Upper lobe of left lung (tissue), 6 donors: ENCODE data around the gene MRPS15. TPM values are rescaled to one million over a fixed set of nuclear protein-coding genes. Genes with fewer than 3 reads are reported as not detected.
A peak's percentile ranks its signal among the peaks of the same experiment; 100 is the strongest.

ENCODE experiments used
- ATAC-seq, 2 donors: fragments of 200-7000 bp; cut with Tn5 transposase; one replicate each; pipeline ENCODE4 v1.9.1; 2022; ENCODE audit warnings: mild to moderate bottlenecking in 2 of 2, moderate library complexity in 2 of 2; ENCODE audit not compliant: low FRiP score in 2 of 2
- DNase-seq, 2 donors: peaks; one replicate each; pipeline ENCODE4 v3.0.0-alpha.2; 2019 to 2020
- H3K27ac ChIP-seq, 4 donors: fragments of 200-600 bp; sonication (generic); one replicate each; pipeline ENCODE4 v1.5.1; 2016 to 2019
- H3K27me3 ChIP-seq, 4 donors: fragments of 200-600 bp; sonication (generic); one replicate each; pipeline ENCODE4 v1.5.1; 2017 to 2019
- H3K36me3 ChIP-seq, 4 donors: fragments of 200-600 bp; sonication (generic); one replicate each; pipeline ENCODE4 v1.5.1; 2016 to 2019
- H3K4me1 ChIP-seq, 4 donors: fragments of 200-600 bp; sonication (generic); one replicate each; pipeline ENCODE4 v1.5.1; 2018 to 2019
- H3K4me3 ChIP-seq, 4 donors: fragments of 200-600 bp; sonication (generic); one replicate each; pipeline ENCODE4 v1.5.1; 2017 to 2019; ENCODE audit warnings: mild to moderate bottlenecking in 2 of 4, moderate library complexity in 1 of 4
- H3K9me3 ChIP-seq, 4 donors: fragments of 200-600 bp; sonication (generic); one replicate each; pipeline ENCODE4 v1.5.1; 2018 to 2019
- EP300 ChIP-seq, 4 donors: sonication (generic); formaldehyde crosslinking; IDR thresholded peaks; one replicate each; pipeline ENCODE4 v1.5.1; 2017; ENCODE audit warnings: antibody characterized with exemption in 4 of 4, control low read depth in 2 of 4
- POLR2A ChIP-seq, 4 donors: fragments of 450-650 bp; IDR thresholded peaks; one replicate each; pipeline ENCODE4 v1.5.1; 2016 to 2017; ENCODE audit warnings: antibody characterized with exemption in 4 of 4, mild to moderate bottlenecking in 2 of 4
- POLR2AphosphoS5 ChIP-seq, 2 donors: sonication (generic); formaldehyde crosslinking; IDR thresholded peaks; one replicate each; pipeline ENCODE4 v1.5.1; 2017; ENCODE audit warnings: antibody characterized with exemption in 2 of 2
- WGBS, 2 donors: methylation state at CpG; one replicate each; pipeline ENCODE4 v1.1.5; 2017 to 2018; 5-methylcytosine and 5-hydroxymethylcytosine counted together
- total RNA-seq, 6 donors: library from RNA; depleted of rRNA in 4 of 6; stranded (reverse); fragments of >200 nt in 4 of 6; gene quantifications; one replicate each; pipeline versions ENCODE4 v1.1.0 to v1.2.1, GENCODE V29; 2016 to 2021
- TF ChIP-seq, protein P1 (sequence below), 6 experiments: fragments of 450-650 bp in 4 of 6; fragments of 200-600 bp in 2 of 6; sonication (generic) in 2 of 6; IDR thresholded peaks; one replicate each; pipeline ENCODE4 v1.5.1; 2016 to 2019; ENCODE audit warnings: antibody characterized with exemption in 6 of 6
- donor health status: DM: no; HTN: no; CAD: no; lungs with moderate emphysema.
- donor health status: DM: no; HTN: yes; CAD: no; lungs with severe emphysema.

The MRPS15 gene
- total RNA-seq, 6 donors from 2014 or later = 43.0 to 83.6 (median 66.1) TPM

DNA sequence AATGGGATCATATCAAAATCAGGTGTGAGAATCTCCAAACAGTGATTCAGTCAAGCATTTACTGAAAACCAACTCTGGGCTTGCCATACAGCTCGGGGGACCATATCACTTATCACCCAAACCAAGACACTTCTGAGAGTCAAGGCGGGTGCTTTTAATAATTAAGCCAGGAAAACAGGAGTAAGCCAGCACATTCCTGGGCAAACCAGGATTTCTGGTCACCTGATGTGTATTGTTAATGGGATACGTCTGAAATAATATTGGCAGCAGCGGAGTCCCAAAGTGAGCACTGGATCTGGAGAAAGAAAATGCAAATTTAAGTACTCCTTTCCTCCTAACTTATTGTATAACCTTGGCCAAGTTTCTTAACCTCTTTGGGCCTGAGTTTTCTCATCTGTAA, 31.6 kb downstream of the MRPS15 start:
- no peak for DNase-seq
- H3K4me3 ChIP-seq = no peak overlapping the region
- ATAC-seq = no peak
- H3K36me3 ChIP-seq = peaks cover 0 to 16% (median 11%) of the 10 kb centered on the region in 4 donors
- H3K27me3 ChIP-seq = no peaks in the 10 kb centered on the region
- H3K4me1 ChIP-seq = peaks cover 0 to 10% (median 0%) of the 10 kb centered on the region in 4 donors
- no peak for TF ChIP-seq POLR2A (IDR thresholded peaks at IDR 0.05)
- TF ChIP-seq, protein P1, sequence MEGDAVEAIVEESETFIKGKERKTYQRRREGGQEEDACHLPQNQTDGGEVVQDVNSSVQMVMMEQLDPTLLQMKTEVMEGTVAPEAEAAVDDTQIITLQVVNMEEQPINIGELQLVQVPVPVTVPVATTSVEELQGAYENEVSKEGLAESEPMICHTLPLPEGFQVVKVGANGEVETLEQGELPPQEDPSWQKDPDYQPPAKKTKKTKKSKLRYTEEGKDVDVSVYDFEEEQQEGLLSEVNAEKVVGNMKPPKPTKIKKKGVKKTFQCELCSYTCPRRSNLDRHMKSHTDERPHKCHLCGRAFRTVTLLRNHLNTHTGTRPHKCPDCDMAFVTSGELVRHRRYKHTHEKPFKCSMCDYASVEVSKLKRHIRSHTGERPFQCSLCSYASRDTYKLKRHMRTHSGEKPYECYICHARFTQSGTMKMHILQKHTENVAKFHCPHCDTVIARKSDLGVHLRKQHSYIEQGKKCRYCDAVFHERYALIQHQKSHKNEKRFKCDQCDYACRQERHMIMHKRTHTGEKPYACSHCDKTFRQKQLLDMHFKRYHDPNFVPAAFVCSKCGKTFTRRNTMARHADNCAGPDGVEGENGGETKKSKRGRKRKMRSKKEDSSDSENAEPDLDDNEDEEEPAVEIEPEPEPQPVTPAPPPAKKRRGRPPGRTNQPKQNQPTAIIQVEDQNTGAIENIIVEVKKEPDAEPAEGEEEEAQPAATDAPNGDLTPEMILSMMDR (IDR thresholded peaks at IDR 0.05) = no peak
- no peak for TF ChIP-seq EP300 (IDR thresholded peaks at IDR 0.05)
- no peak for TF ChIP-seq POLR2AphosphoS5 (IDR thresholded peaks at IDR 0.05)
- peak overlapping the region in 1 of 4 donors; percentile 35 for H3K27ac ChIP-seq
- WGBS, 2 donors = 52% methylated on average over 3 to 4 of the region's 4 CpGs
- no peaks in the 10 kb centered on the region for H3K9me3 ChIP-seq

DNA sequence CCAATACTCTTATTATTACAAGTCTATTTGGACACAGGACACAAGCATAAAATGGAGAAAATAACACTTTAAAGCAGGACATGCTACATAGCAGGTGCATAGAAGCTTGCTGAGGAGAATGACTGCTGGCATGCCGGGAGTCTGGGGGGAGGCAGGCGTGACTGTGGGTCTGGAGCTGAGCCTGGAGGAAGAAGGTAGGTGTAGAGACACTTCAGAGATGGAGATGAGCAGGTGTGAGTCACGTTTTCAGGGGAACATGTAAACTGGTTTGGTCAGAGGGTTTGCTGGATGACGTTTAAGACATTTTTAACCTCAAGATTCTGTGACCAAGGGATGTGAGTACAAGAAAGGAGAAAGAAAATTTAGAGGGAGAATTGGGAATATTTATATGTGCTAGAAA, 38.4 kb downstream of the MRPS15 start:
- H3K9me3 ChIP-seq = no peaks in the 10 kb centered on the region
- no peak overlapping the region for H3K4me3 ChIP-seq
- peaks cover 2 to 26% (median 13%) of the 10 kb centered on the region in 4 donors for H3K36me3 ChIP-seq
- H3K27ac ChIP-seq = no peak overlapping the region
- DNase-seq (no peak), ATAC-seq (no peak)
- peaks cover 0 to 3% (median 0%) of the 10 kb centered on the region in 4 donors for H3K4me1 ChIP-seq
- no peak for TF ChIP-seq EP300 (IDR thresholded peaks at IDR 0.05)
- no peak for TF ChIP-seq POLR2A (IDR thresholded peaks at IDR 0.05)
- TF ChIP-seq, protein P1 (IDR thresholded peaks at IDR 0.05) = no peak
- TF ChIP-seq POLR2AphosphoS5 (IDR thresholded peaks at IDR 0.05) = no peak
- no peaks in the 10 kb centered on the region for H3K27me3 ChIP-seq
- 75% methylated on average over 4 of the region's 4 CpGs for WGBS, 2 donors

DNA sequence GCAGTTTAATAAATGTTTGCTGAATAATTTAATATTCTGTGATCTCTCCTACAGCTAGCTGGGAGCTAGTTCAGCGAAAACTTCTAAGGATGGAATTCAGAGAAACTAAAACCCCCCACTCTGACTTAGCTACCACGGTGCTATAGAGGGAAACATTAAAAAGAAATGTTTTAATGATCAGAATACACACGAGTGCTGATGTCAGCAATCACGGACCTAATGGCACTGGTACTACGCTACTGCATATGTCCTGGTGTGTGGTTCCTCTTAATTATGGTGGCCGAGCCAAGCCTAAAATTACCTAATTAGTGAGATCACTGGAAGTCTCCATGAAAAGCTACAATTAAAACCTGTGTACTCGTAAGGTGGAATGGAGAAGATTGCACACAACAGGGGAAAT, 42.5 kb downstream of the MRPS15 start:
- WGBS, 2 donors = 88 to 97% methylated on average over 7 of the region's 7 CpGs

GRCh38 chr1:36420836-36421317, 43.3 kb downstream of the MRPS15 start:
- no peaks in the 10 kb centered on the region for H3K9me3 ChIP-seq
- 16% methylated on average over 13 of the region's 13 CpGs for WGBS, 2 donors
- peak overlapping the region in 3 of 4 donors; percentile 8 to 56 (median 35) for H3K27ac ChIP-seq
- DNase-seq = peak; percentile 88 to 95
- peaks cover 0 to 27% (median 13%) of the 10 kb centered on the region in 4 donors for H3K36me3 ChIP-seq
- peaks cover 4 to 11% (median 6%) of the 10 kb centered on the region in 4 donors for H3K4me1 ChIP-seq
- H3K4me3 ChIP-seq = no peak overlapping the region
- no peak for TF ChIP-seq POLR2A (IDR thresholded peaks at IDR 0.05)
- TF ChIP-seq, protein P1 (IDR thresholded peaks at IDR 0.05) = peak; percentile 90 to 95 (median 92)
- ATAC-seq = peak; percentile 95 to 97
- H3K27me3 ChIP-seq = no peaks in the 10 kb centered on the region

More for the DNA sequence above, 42.5 kb downstream of the MRPS15 start:
- H3K27ac ChIP-seq = peak overlapping the region in 2 of 4 donors; percentile 8 to 56
- H3K4me1 ChIP-seq = peaks cover 4 to 11% (median 6%) of the 10 kb centered on the region in 4 donors
- no peaks in the 10 kb centered on the region for H3K27me3 ChIP-seq
- H3K9me3 ChIP-seq = no peaks in the 10 kb centered on the region
- DNase-seq (no peak), ATAC-seq (no peak)
- H3K36me3 ChIP-seq = peaks cover 0 to 27% (median 13%) of the 10 kb centered on the region in 4 donors
- H3K4me3 ChIP-seq = no peak overlapping the region
- TF ChIP-seq, protein P1 (IDR thresholded peaks at IDR 0.05) = no peak
- no peak for TF ChIP-seq EP300 (IDR thresholded peaks at IDR 0.05)
- no peak for TF ChIP-seq POLR2AphosphoS5 (IDR thresholded peaks at IDR 0.05)
- no peak for TF ChIP-seq POLR2A (IDR thresholded peaks at IDR 0.05)

DNA sequence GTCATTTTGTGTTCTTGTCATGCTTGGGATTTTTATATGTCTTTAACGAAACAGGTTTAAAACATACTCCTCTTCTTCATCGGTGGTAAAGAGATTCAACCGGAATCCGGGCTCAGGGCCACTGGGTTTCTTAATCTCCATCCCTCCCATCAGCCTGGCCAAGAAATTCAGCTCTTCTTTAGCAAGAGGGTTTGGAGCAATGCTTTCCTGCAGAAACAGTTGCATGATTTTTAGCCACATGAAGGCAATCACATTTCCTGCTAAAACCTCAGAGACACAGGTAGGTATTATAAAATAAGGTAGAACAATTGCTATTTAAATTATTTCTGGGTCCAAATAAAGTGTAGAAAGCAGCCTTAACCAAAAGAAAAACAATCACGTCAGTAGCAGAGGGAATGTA, 43.8 kb downstream of the MRPS15 start:
- ATAC-seq = peak in 1 of 2 donors; percentile 71
- 42 to 49% methylated on average over 5 of the region's 5 CpGs for WGBS, 2 donors
- no peak for DNase-seq

More for the DNA sequence above, 43.8 kb downstream of the MRPS15 start:
- Histone ChIP-seq H3K4me1 (peaks cover 4 to 11% (median 6%) of the 10 kb centered on the region in 4 donors), H3K9me3 (no peaks in the 10 kb centered on the region), H3K27ac (peak overlapping the region in 1 of 4 donors; percentile 35), H3K27me3 (no peaks in the 10 kb centered on the region), H3K4me3 (no peak overlapping the region), H3K36me3 (peaks cover 0 to 27% (median 13%) of the 10 kb centered on the region in 4 donors)
- TF ChIP-seq EP300 (IDR thresholded peaks at IDR 0.05) = no peak
- no peak for TF ChIP-seq POLR2A (IDR thresholded peaks at IDR 0.05)
- TF ChIP-seq, protein P1 (IDR thresholded peaks at IDR 0.05) = no peak
- no peak for TF ChIP-seq POLR2AphosphoS5 (IDR thresholded peaks at IDR 0.05)
